Endothelial cell of umbilical vein (primary cell): ENCODE data around the gene NLGN1. TPM values are rescaled to one million over a fixed set of nuclear protein-coding genes. Genes with fewer than 3 reads are reported as not detected.

Source experiments
- BruUV-seq: library from RNA; stranded (reverse); fragments of 400-500 nt; replicated peaks from 2 replicates; lab custom pipeline; 2021; lab: Mats Ljungman, UMichigan
- CTCF ChIA-PET: fragments of 300-600, 350-600 bp; sonication (Branson Sonifier 250); formaldehyde crosslinking; loops from one replicate; lab custom pipeline; 2021; ENCODE audit warnings: antibody characterized with exemption, inconsistent platforms; lab: Charles Lee
- POLR2A ChIA-PET: fragments of 300-600, 350-600 bp; sonication (Branson Sonifier 250); formaldehyde crosslinking; loops from one replicate; lab custom pipeline; 2021; ENCODE audit warnings: antibody characterized with exemption, inconsistent platforms; lab: Charles Lee
- DNase-seq: peaks from one replicate; pipeline ENCODE4 v3.0.0-alpha.2; 2011; ENCODE audit warnings: low read depth, low spot score
- FAIRE-seq: peaks from 2 replicates; lab custom pipeline; 2011; peaks lifted over from hg19 to GRCh38; lab: Jason Lieb, UNC
- H2AFZ ChIP-seq: 2 replicates; pipeline ENCODE4 v1.6.0; 2012; ENCODE audit warnings: low read depth, low read length, control low read depth, inconsistent platforms
- H3K27ac ChIP-seq: 2 replicates; pipeline ENCODE4 v1.5.1; 2011; ENCODE audit warnings: low read depth, mild to moderate bottlenecking, control low read depth, low read length, moderate library complexity; ENCODE audit not compliant: insufficient read depth
- H3K27me3 ChIP-seq, 2 experiments: 2 replicates each; pipeline versions ENCODE4 v1.6.0 to v1.6.1; 2011; ENCODE audit warnings: low read length in 2 of 2, mixed read lengths in 1 of 2; ENCODE audit not compliant: control insufficient read depth in 2 of 2, insufficient read depth in 2 of 2
- H3K36me3 ChIP-seq, 2 experiments: 2 replicates in 1 of 2; 3 replicates in 1 of 2; pipeline ENCODE4 v1.5.1; 2011; ENCODE audit warnings: low read length in 2 of 2, mild to moderate bottlenecking in 1 of 2, moderate library complexity in 1 of 2; ENCODE audit not compliant: control insufficient read depth in 2 of 2, insufficient read depth in 2 of 2; ENCODE audit errors: extremely low read depth in 1 of 2
- H3K4me1 ChIP-seq: 3 replicates; pipeline ENCODE4 v1.5.1; 2011; ENCODE audit warnings: mild to moderate bottlenecking, low read length; ENCODE audit not compliant: control insufficient read depth, insufficient read depth; ENCODE audit errors: extremely low read depth
- H3K4me2 ChIP-seq: 2 replicates; pipeline ENCODE4 v1.6.1; 2011; ENCODE audit warnings: low read length, control low read depth, mixed read lengths; ENCODE audit not compliant: insufficient read depth
- H3K4me3 ChIP-seq, 3 experiments: fragments of 200-600 bp in 1 of 3; sonication (generic), shearing (Covaris generic) in 1 of 3; replicated peaks in 1 of 3; 2 replicates each; pipeline ENCODE4 v1.5.1; 2011 to 2016; ENCODE audit warnings: control low read depth in 3 of 3, low read length in 3 of 3, mild to moderate bottlenecking in 2 of 3, inconsistent platforms in 1 of 3, low read depth in 1 of 3, moderate library complexity in 1 of 3; ENCODE audit not compliant: insufficient read depth in 1 of 3
- H3K79me2 ChIP-seq: 2 replicates; pipeline ENCODE4 v1.6.0; 2012; ENCODE audit warnings: low read length, inconsistent platforms; ENCODE audit not compliant: control insufficient read depth, insufficient read depth
- H3K9ac ChIP-seq: replicated peaks from 2 replicates; pipeline ENCODE3; 2011; ENCODE audit warnings: low read length, control low read depth; ENCODE audit not compliant: insufficient read depth; ENCODE audit errors: extremely low read depth
- H3K9me1 ChIP-seq: replicated peaks from 3 replicates; pipeline ENCODE4 v1.6.0; 2011; ENCODE audit warnings: mild to moderate bottlenecking, low read length; ENCODE audit not compliant: control insufficient read depth, insufficient read depth; ENCODE audit errors: extremely low read depth
- H3K9me3 ChIP-seq: replicated peaks from 2 replicates; pipeline ENCODE4 v1.5.1; 2012; ENCODE audit warnings: low read length, inconsistent platforms; ENCODE audit not compliant: control insufficient read depth, insufficient read depth
- H4K20me1 ChIP-seq: replicated peaks from 2 replicates; pipeline ENCODE3; 2011; ENCODE audit warnings: mild to moderate bottlenecking, low read length; ENCODE audit not compliant: control insufficient read depth, insufficient read depth; ENCODE audit errors: extremely low read depth
- CTCF ChIP-seq, 2 donors: IDR thresholded peaks; 1 replicate in 1 of 2; 2 replicates in 1 of 2; pipeline ENCODE4 v1.5.1; 2011; ENCODE audit warnings: low read length in 2 of 2, mild to moderate bottlenecking in 2 of 2, moderate library complexity in 2 of 2, control low read depth in 1 of 2, inconsistent platforms in 1 of 2, low read depth in 1 of 2; ENCODE audit not compliant: insufficient read depth in 1 of 2; ENCODE audit errors: extremely low read depth in 1 of 2
- EZH2 ChIP-seq: IDR thresholded peaks from 2 replicates; pipeline ENCODE4 v1.6.1; 2012; ENCODE audit warnings: borderline replicate concordance, low read depth, mild to moderate bottlenecking, moderate library complexity, low read length, inconsistent platforms; ENCODE audit not compliant: severe bottlenecking
- FOS ChIP-seq: IDR thresholded peaks from 2 replicates; pipeline ENCODE4 v1.6.1; 2011; ENCODE audit warnings: mild to moderate bottlenecking, low read length, moderate library complexity, borderline replicate concordance; ENCODE audit not compliant: insufficient read depth
- GATA2 ChIP-seq: IDR thresholded peaks from 2 replicates; pipeline ENCODE4 v1.7.0; 2011; ENCODE audit warnings: low read depth, mild to moderate bottlenecking, moderate library complexity, mixed read lengths, low read length; ENCODE audit not compliant: insufficient read length, insufficient read depth
- JUN ChIP-seq: IDR thresholded peaks from 2 replicates; pipeline ENCODE4 v1.6.1; 2011; ENCODE audit warnings: borderline replicate concordance, low read depth; ENCODE audit not compliant: insufficient read length, insufficient read depth
- MYC ChIP-seq: IDR thresholded peaks from one replicate; pipeline ENCODE4 v1.6.1; 2011; ENCODE audit warnings: mild to moderate bottlenecking, low read depth, low read length
- POLR2A ChIP-seq: IDR thresholded peaks from 2 replicates; pipeline ENCODE4 v1.6.1; 2012; ENCODE audit warnings: low read depth, mild to moderate bottlenecking, control low read depth, low read length
- POLR2AphosphoS5 ChIP-seq: IDR thresholded peaks from 2 replicates; pipeline ENCODE4 v1.6.1; 2012; ENCODE audit warnings: low read depth, mild to moderate bottlenecking, control low read depth, low read length, moderate library complexity; ENCODE audit not compliant: insufficient read depth
- dilution Hi-C: fragments of 300-500 bp; cut with MboI; formaldehyde crosslinking; loops from one replicate; pipeline ENCODE4 v1.15.0; 2019; ENCODE audit warnings: low sequenced_read_pairs; ENCODE audit not compliant: extremely low pct_ligation_motif_present
- intact Hi-C: fragments of 100-400 bp; cut with micrococcal nuclease; formaldehyde crosslinking; loops from one replicate; pipeline ENCODE4 v1.10.0; 2022
- polyA plus RNA-seq, 4 experiments: library from polyadenylated mRNA; depleted of rRNA in 3 of 4; stranded (reverse) in 3 of 4; unstranded in 1 of 4; fragments of >200 nt; gene quantifications; 2 replicates each; pipeline versions ENCODE4 v1.2.1 to v1.2.3, GENCODE V29; 2011 to 2012; ENCODE audit warnings: missing spikeins in 1 of 4
- total RNA-seq: library from RNA; stranded (reverse); gene quantifications from 2 replicates; pipeline ENCODE4 v1.2.3, GENCODE V29; 2021
- TF ChIP-seq, protein P1 (sequence below): IDR thresholded peaks from 2 replicates; pipeline ENCODE4 v1.6.1; 2011; ENCODE audit not compliant: insufficient read depth, insufficient read length

The NLGN1 gene
- total and polyA plus RNA-seq, 2 donors (not counting 3 experiments of a cell fraction or from before 2014, with no cell fraction given), result 7.9 to 16.3 TPM

GRCh38 chr3:174023421-174023820 lies 625.9 kb downstream of the NLGN1 start:
- Histone ChIP-seq H2AFZ (no peak overlapping the region), H3K9me3 (no peaks in the 10 kb centered on the region), H3K4me3 (no peak overlapping the region), H3K27ac (no peak overlapping the region), H3K4me2 (no peak overlapping the region), H3K9ac (no peak overlapping the region), H3K36me3 (no peaks in the 10 kb centered on the region), H3K4me1 (no peaks in the 10 kb centered on the region), H3K27me3 (no peaks in the 10 kb centered on the region), H3K9me1 (no peaks in the 10 kb centered on the region), H4K20me1 (no peaks in the 10 kb centered on the region), H3K79me2 (no peaks in the 10 kb centered on the region)
- intact Hi-C loops, result no loop called here
- ChIA-PET CTCF (no interaction called here), POLR2A (no interaction called here)
- BruUV-seq, result no TSS peak
- TF ChIP-seq CTCF (IDR thresholded peaks at IDR 0.05; ENCODE audit: extremely low read depth in 1 of 2, insufficient read depth in 1 of 2, low read depth in 1 of 2, low read length in 2 of 2) (no peak), EZH2 (no peak), GATA2 (no peak)
- dilution Hi-C loops, result no loop called here
- no peak for DNase-seq
- no peak for FAIRE-seq

DNA sequence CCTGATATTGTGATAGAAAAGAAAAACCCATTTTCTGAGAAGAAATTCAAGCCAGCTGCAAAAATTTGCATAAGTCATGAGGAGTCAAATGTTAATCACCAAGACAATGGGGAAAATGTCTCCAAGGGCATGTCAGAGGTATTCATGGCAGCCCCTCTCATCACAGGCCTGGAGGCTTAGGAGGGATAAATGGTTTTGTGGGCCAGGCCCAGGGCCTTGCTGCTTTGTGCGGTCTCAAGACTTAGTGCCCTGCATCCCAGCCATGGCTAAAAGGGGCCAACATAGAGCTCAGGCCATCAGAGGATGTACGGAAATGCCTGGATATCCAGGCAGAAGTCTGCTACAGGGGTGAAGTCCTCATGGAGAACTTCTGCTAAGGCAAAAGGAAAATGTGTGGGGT lies 631.1 kb downstream of the NLGN1 start:
- CTCF ChIA-PET, result no interaction called here
- dilution Hi-C loops (no loop called here), intact Hi-C loops (no loop called here)
- H3K4me2 ChIP-seq, result no peak overlapping the region
- no peaks in the 10 kb centered on the region for H3K27me3 ChIP-seq
- H2AFZ ChIP-seq, result no peak overlapping the region
- H3K79me2 ChIP-seq, result no peaks in the 10 kb centered on the region
- H3K9ac ChIP-seq, result no peak overlapping the region
- H4K20me1 ChIP-seq, result no peaks in the 10 kb centered on the region
- peaks cover 2% of the 10 kb centered on the region for H3K9me3 ChIP-seq
- H3K27ac ChIP-seq, result no peak overlapping the region
- FAIRE-seq, result no peak
- H3K4me3 ChIP-seq, result no peak overlapping the region
- POLR2A ChIA-PET, result no interaction called here
- no peak for DNase-seq
- no TSS peak for BruUV-seq
- H3K9me1 ChIP-seq, result no peaks in the 10 kb centered on the region
- no peaks in the 10 kb centered on the region for H3K36me3 ChIP-seq
- no peak for TF ChIP-seq CTCF (IDR thresholded peaks at IDR 0.05; ENCODE audit: extremely low read depth in 1 of 2, insufficient read depth in 1 of 2, low read depth in 1 of 2, low read length in 2 of 2)
- no peak for TF ChIP-seq POLR2A
- TF ChIP-seq GATA2, result no peak
- TF ChIP-seq JUN, result no peak
- no peak for TF ChIP-seq MYC
- TF ChIP-seq, protein P1, sequence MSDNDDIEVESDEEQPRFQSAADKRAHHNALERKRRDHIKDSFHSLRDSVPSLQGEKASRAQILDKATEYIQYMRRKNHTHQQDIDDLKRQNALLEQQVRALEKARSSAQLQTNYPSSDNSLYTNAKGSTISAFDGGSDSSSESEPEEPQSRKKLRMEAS, result no peak
- TF ChIP-seq FOS, result no peak
- no peak for TF ChIP-seq EZH2
- no peak for TF ChIP-seq POLR2AphosphoS5
- no peaks in the 10 kb centered on the region for H3K4me1 ChIP-seq
